NB4 (cell line): Measurements from ENCODE around the gene SFTA2.

ENCODE experiments used
- DNase-seq: peaks from one replicate; pipeline ENCODE4 v3.0.0; 2010; ENCODE audit warnings: low read depth
- H3K4me3 ChIP-seq: one replicate; pipeline ENCODE4 v1.5.1; 2011; ENCODE audit warnings: mild to moderate bottlenecking, low read depth, low read length, moderate library complexity
- MYC ChIP-seq: IDR thresholded peaks from 2 replicates; pipeline ENCODE4 v1.6.1; 2011; ENCODE audit warnings: low read depth, low read length
- POLR2A ChIP-seq: IDR thresholded peaks from 2 replicates; pipeline ENCODE4 v1.6.1; 2011; ENCODE audit warnings: mild to moderate bottlenecking; ENCODE audit not compliant: insufficient read length; ENCODE audit errors: extremely low read depth
- TF ChIP-seq, protein P1 (sequence below): IDR thresholded peaks from one replicate; pipeline ENCODE4 v1.5.1; 2012; ENCODE audit warnings: low read depth, low read length
- TF ChIP-seq, protein P2 (sequence below): IDR thresholded peaks from 2 replicates; pipeline ENCODE4 v1.6.1; 2011; ENCODE audit warnings: low read depth, low read length

Gene SFTA2

DNA sequence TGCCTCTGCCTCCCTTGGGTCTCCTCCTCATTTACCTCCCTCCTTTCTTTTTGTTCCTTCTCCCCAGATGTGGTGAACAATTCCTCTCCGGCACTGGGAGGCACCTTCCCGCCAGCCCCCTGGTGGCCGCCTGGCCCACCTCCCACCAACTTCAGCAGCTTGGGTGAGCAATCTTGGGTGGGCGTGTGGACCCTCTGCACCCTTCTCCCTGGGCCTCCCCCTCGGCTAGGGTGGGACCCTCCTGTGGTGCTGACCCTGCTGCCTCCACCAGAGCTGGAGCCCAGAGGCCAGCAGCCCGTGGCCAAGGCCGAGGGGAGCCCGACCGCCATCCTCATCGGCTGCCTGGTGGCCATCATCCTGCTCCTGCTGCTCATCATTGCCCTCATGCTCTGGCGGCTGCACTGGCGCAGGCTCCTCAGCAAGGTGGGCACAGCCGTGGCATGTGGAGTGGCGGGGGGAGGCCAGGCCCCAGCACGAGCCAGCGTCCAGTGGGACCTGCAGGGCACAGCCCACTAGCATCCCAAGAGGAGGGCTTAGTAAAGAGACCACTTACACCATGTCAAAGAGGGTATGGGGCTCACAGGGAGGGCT, 38.9 kb downstream of the SFTA2 start:
- no peak for DNase-seq
- TF ChIP-seq POLR2A (no peak), MYC (no peak)
- TF ChIP-seq, protein P1, sequence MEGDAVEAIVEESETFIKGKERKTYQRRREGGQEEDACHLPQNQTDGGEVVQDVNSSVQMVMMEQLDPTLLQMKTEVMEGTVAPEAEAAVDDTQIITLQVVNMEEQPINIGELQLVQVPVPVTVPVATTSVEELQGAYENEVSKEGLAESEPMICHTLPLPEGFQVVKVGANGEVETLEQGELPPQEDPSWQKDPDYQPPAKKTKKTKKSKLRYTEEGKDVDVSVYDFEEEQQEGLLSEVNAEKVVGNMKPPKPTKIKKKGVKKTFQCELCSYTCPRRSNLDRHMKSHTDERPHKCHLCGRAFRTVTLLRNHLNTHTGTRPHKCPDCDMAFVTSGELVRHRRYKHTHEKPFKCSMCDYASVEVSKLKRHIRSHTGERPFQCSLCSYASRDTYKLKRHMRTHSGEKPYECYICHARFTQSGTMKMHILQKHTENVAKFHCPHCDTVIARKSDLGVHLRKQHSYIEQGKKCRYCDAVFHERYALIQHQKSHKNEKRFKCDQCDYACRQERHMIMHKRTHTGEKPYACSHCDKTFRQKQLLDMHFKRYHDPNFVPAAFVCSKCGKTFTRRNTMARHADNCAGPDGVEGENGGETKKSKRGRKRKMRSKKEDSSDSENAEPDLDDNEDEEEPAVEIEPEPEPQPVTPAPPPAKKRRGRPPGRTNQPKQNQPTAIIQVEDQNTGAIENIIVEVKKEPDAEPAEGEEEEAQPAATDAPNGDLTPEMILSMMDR, result peak; percentile 18
- TF ChIP-seq, protein P2, sequence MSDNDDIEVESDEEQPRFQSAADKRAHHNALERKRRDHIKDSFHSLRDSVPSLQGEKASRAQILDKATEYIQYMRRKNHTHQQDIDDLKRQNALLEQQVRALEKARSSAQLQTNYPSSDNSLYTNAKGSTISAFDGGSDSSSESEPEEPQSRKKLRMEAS, result no peak
- H3K4me3 ChIP-seq, result no peak overlapping the region

DNA sequence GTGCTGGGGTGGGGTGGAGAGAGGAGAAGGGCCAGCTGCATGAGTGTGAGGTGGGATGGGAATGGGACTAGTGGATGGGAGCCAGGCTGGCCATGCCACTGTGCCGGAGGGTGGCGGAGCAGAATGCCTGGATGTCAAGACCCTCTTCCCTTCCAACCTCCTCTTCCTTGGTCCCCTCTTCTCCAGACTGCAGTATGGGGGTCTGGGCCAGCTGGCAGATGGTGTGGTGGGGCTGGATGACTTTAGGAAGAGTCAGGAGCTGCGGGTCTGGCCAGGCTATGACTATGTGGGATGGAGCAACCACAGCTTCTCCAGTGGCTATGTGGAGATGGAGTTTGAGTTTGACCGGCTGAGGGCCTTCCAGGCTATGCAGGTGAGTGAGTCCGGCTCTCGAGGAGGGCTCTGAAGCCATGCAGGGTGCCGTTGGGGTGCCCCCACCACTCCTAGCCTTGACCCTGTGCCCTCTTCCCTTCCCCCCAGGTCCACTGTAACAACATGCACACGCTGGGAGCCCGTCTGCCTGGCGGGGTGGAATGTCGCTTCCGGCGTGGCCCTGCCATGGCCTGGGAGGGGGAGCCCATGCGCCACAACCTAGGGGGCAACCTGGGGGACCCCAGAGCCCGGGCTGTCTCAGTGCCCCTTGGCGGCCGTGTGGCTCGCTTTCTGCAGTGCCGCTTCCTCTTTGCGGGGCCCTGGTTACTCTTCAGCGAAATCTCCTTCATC, 40.0 kb downstream of the SFTA2 start:
- TF ChIP-seq, protein P1, result no peak
- TF ChIP-seq MYC (no peak), POLR2A (no peak)
- TF ChIP-seq, protein P2, result no peak
- DNase-seq, result no peak

DNA sequence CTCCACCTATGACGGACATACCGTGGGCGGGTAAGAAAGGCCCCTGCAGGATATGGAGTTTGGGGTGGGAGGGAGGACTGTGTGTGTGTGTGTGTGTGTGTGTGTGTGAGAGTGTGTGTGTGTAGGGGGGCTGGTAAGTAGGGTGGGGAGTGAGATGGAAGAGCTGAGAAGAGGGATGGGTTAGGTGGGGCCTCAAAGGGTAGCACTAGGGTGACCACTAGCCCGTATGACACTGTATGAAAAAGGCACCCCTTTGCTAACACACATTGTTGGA, 40.6 kb downstream of the SFTA2 start:
- no peak overlapping the region for H3K4me3 ChIP-seq
- TF ChIP-seq, protein P2, result no peak
- TF ChIP-seq POLR2A, result no peak
- no peak for TF ChIP-seq MYC
- TF ChIP-seq, protein P1, result no peak

More for the DNA sequence above, 40.0 kb downstream of the SFTA2 start:
- no peak overlapping the region for H3K4me3 ChIP-seq

DNA sequence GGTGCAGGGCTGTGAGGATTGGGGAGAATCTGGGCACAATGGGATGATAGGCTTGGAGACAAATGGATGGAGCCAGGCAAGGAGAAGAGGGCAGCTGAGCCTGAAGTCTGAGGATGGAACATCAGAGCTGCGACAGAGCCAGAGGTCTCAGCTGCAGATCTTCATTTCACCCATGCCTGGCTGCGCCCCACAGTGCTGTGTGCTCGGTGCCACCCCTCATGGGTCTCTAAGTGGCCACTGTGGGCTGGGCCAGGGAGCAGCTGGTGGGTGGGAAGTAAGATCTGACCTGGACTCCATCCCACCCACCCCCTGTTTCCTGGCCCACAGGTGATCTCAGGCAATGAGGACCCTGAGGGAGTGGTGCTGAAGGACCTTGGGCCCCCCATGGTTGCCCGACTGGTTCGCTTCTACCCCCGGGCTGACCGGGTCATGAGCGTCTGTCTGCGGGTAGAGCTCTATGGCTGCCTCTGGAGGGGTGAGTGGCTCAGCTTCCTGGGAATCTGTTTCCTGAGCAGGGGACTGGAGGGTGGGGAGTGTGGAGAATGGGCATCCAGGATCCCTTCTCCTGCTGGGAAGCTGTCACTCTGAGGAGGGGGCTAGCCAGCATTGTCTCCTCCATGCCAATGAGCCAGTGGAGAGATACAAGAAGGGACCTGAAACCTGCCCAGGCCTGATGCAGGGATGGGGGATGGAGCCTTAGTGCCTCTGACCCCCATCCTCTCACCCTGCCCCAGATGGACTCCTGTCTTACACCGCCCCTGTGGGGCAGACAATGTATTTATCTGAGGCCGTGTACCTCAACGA, 41.1 kb downstream of the SFTA2 start:
- TF ChIP-seq MYC, result no peak
- TF ChIP-seq POLR2A, result no peak
- TF ChIP-seq, protein P1, result no peak
- TF ChIP-seq, protein P2, result no peak
- no peak overlapping the region for H3K4me3 ChIP-seq
- no peak for DNase-seq

More for the DNA sequence above, 40.6 kb downstream of the SFTA2 start:
- no peak for DNase-seq

DNA sequence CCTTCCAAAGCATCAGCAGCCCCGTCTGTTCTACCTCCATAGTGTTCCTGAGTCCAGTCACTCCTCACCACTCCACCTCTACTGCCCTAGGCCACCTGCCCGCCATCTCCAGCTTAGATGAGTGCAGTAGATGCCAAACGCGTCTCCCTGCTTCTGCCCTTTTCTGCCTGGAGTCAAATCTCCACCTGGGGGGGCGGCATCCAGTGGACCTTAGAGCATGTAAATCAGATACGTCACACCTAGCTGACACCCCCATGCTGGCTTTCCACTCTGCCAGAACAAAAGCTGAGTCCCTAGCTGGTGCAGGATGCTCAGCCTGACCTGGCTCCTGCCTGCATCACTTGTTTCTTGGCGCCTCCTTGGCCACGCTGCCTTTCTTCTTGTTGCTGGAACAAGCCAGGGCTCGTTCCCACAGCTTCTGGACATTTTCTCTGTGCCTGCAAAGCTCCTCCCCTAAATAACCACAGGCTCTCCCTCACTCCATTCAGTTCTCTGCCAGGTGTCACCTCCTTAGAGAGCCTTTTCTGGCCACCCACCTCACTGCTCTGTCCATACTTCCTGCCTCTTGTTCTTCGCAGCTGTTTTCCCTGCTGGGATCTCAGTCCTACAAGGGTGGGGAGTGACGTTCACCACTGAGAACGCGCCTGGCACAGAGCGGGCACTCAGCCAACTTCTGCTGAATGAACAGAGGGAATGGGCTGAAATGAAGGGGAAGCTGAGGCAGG, 41.9 kb downstream of the SFTA2 start:
- TF ChIP-seq MYC (no peak), POLR2A (no peak)
- TF ChIP-seq, protein P2, result no peak
- TF ChIP-seq, protein P1, result no peak
- no peak overlapping the region for H3K4me3 ChIP-seq
- DNase-seq, result no peak
